Gastroesophageal sphincter (tissue), 3 donors: Measurements from ENCODE around the gene EXOC6B.

ENCODE experiments used
- CTCF ChIP-seq, 4 experiments: fragments of 200-600 bp in 2 of 4; fragments of 450-650 bp in 2 of 4; sonication (generic) in 1 of 4; IDR thresholded peaks; one replicate each; pipeline ENCODE4 v1.5.1; 2017 to 2019; ENCODE audit warnings: antibody characterized with exemption in 4 of 4, mild to moderate bottlenecking in 2 of 4, moderate library complexity in 2 of 4
- EP300 ChIP-seq: sonication (generic); formaldehyde crosslinking; IDR thresholded peaks from one replicate; pipeline ENCODE4 v1.6.1; 2017; ENCODE audit warnings: antibody characterized with exemption, mild to moderate bottlenecking
- POLR2A ChIP-seq, 2 donors: fragments of 450-650 bp; IDR thresholded peaks; one replicate each; pipeline ENCODE4 v1.6.1; 2017; ENCODE audit warnings: antibody characterized with exemption in 2 of 2, mild to moderate bottlenecking in 2 of 2, moderate library complexity in 1 of 2
- POLR2AphosphoS5 ChIP-seq: sonication (generic); formaldehyde crosslinking; IDR thresholded peaks from one replicate; pipeline ENCODE4 v1.6.1; 2017; ENCODE audit warnings: antibody characterized with exemption

GRCh38 chr2:72191441-72191840, 634.4 kb downstream of the EXOC6B start:
- TF ChIP-seq CTCF (IDR thresholded peaks at IDR 0.05) (no peak), POLR2A (IDR thresholded peaks at IDR 0.05) (no peak), EP300 (no peak), POLR2AphosphoS5 (no peak)
